A549 (cell line): ENCODE results near the gene ZC3H12C. TPM values are rescaled to one million over a fixed set of nuclear protein-coding genes. Genes with fewer than 3 reads are reported as not detected.

Experiments used
- ATAC-seq, 2 experiments: fragments of 200-7000 bp in 1 of 2; fragments of >200 bp in 1 of 2; cut with Nextera tagmentation in 1 of 2; cut with Tn5 transposase in 1 of 2; 3 replicates each; pipeline versions ENCODE4 v1.8.0 to v1.9.1; 2018 to 2020; ENCODE audit warnings: mild to moderate bottlenecking in 1 of 2, moderate library complexity in 1 of 2
- CTCF ChIA-PET: fragments of 300-600 bp; sonication (Branson Sonifier 250); formaldehyde crosslinking; extraction: SDS; loops from one replicate; lab custom pipeline; 2021; ENCODE audit warnings: antibody characterized with exemption, inconsistent platforms; lab: Yijun Ruan, JAX
- POLR2A ChIA-PET: fragments of 350-600 bp; formaldehyde crosslinking; extraction: SDS; loops from one replicate; lab custom pipeline; 2021; ENCODE audit warnings: antibody characterized with exemption, inconsistent platforms; lab: Yijun Ruan, JAX
- DNase-seq, 2 experiments: peaks; one replicate each; pipeline versions ENCODE4 v3.0.0 to v3.0.0-alpha.2; 2011 to 2016; ENCODE audit warnings: low read depth in 1 of 2, low spot score in 1 of 2
- FAIRE-seq: peaks from 2 replicates; lab custom pipeline; 2011; peaks lifted over from hg19 to GRCh38; lab: Jason Lieb, UNC
- H3K27ac ChIP-seq, 2 experiments: fragments of >200 bp; sonication (Bioruptor Twin); formaldehyde crosslinking; 3 replicates each; pipeline ENCODE4 v1.5.1; 2016 to 2017
- H3K4me1 ChIP-seq: fragments of >200 bp; sonication (Bioruptor Twin); formaldehyde crosslinking; 3 replicates; pipeline ENCODE4 v1.6.1; 2016
- H3K4me2 ChIP-seq: fragments of >200 bp; sonication (Bioruptor Twin); formaldehyde crosslinking; 3 replicates; pipeline ENCODE4 v1.6.1; 2016
- H3K4me3 ChIP-seq: fragments of >200 bp; sonication (Bioruptor Twin); formaldehyde crosslinking; 3 replicates; pipeline ENCODE4 v1.5.1; 2016
- H3K9me3 ChIP-seq: fragments of >200 bp; sonication (Bioruptor Twin); formaldehyde crosslinking; 3 replicates; pipeline ENCODE4 v1.6.1; 2016
- CBX2 ChIP-seq: fragments of 200-600 bp; sonication (generic); IDR thresholded peaks from 2 replicates; pipeline ENCODE4 v1.6.1; 2016; ENCODE audit warnings: low read depth, mild to moderate bottlenecking, borderline replicate concordance
- CHD4 ChIP-seq: fragments of 200-600 bp; sonication (generic); IDR thresholded peaks from 2 replicates; pipeline ENCODE4 v1.6.1; 2016; ENCODE audit warnings: antibody characterized with exemption, mild to moderate bottlenecking, borderline replicate concordance
- E2F6 ChIP-seq: IDR thresholded peaks from 2 replicates; pipeline ENCODE4 v1.6.1; 2012; ENCODE audit warnings: low read depth, borderline replicate concordance
- EHMT2 ChIP-seq: fragments of 200-600 bp; sonication (generic); IDR thresholded peaks from 2 replicates; pipeline ENCODE4 v1.6.1; 2016; ENCODE audit warnings: antibody characterized with exemption, low read depth, mild to moderate bottlenecking, moderate library complexity
- ESRRA ChIP-seq: fragments of 150-350 bp; IDR thresholded peaks from 2 replicates; pipeline ENCODE4 v1.6.1; 2014; ENCODE audit warnings: mild to moderate bottlenecking, low read length, borderline replicate concordance
- FOXS1 ChIP-seq: fragments of 250-450 bp; sonication (Bioruptor Pico); IDR thresholded peaks from 2 replicates; pipeline ENCODE4 v1.5.0; 2020; ENCODE audit warnings: mild to moderate bottlenecking, moderate library complexity
- GATA3 ChIP-seq: IDR thresholded peaks from 2 replicates; pipeline ENCODE4 v1.6.1; 2012; ENCODE audit warnings: borderline replicate concordance
- HMGXB4 ChIP-seq: fragments of 250-450 bp; sonication (Bioruptor Pico); IDR thresholded peaks from 2 replicates; pipeline ENCODE4 v1.5.0; 2021; ENCODE audit warnings: mild to moderate bottlenecking, moderate library complexity, borderline replicate concordance
- JUN ChIP-seq, 2 experiments: fragments of >200 bp; sonication (Bioruptor Twin); formaldehyde crosslinking; IDR thresholded peaks; 2 replicates in 1 of 2; 3 replicates in 1 of 2; pipeline ENCODE4 v1.6.1; 2016 to 2017
- JUNB ChIP-seq: fragments of >200 bp; sonication (Bioruptor Twin); formaldehyde crosslinking; IDR thresholded peaks from 2 replicates; pipeline ENCODE4 v1.6.1; 2016
- KDM1A ChIP-seq: fragments of 200-600 bp; sonication (generic); IDR thresholded peaks from 2 replicates; pipeline ENCODE4 v1.6.1; 2016; ENCODE audit warnings: low read depth, mild to moderate bottlenecking
- MAZ ChIP-seq: fragments of 150-350 bp; IDR thresholded peaks from 2 replicates; pipeline ENCODE4 v1.6.1; 2014; ENCODE audit warnings: antibody characterized with exemption, low read depth, low read length, borderline replicate concordance
- NFE2L2 ChIP-seq: fragments of 150-350 bp; conservative IDR thresholded peaks from 2 replicates; pipeline ENCODE4 v1.6.1; 2014; ENCODE audit warnings: low read length
- NPAS2 ChIP-seq: fragments of 250-450 bp; sonication (Bioruptor Pico); IDR thresholded peaks from 2 replicates; pipeline ENCODE4 v1.8.0; 2022; ENCODE audit warnings: mild to moderate bottlenecking, moderate library complexity, borderline replicate concordance
- POLR2A ChIP-seq: IDR thresholded peaks from 2 replicates; pipeline ENCODE4 v1.6.1; 2012; ENCODE audit warnings: mild to moderate bottlenecking, low read length
- REST ChIP-seq: fragments of 200-600 bp; sonication (generic); IDR thresholded peaks from 2 replicates; pipeline ENCODE4 v1.6.1; 2016; ENCODE audit warnings: antibody characterized with exemption, mild to moderate bottlenecking, moderate library complexity
- SMC3 ChIP-seq: fragments of >200 bp; sonication (Bioruptor Twin); formaldehyde crosslinking; IDR thresholded peaks from 3 replicates; pipeline ENCODE4 v1.6.1; 2018; ENCODE audit warnings: inconsistent platforms
- TFCP2L1 ChIP-seq: fragments of 250-450 bp; sonication (Bioruptor Pico); IDR thresholded peaks from 2 replicates; pipeline ENCODE4 v1.5.0; 2021; ENCODE audit warnings: mild to moderate bottlenecking
- TP53 ChIP-seq: fragments of 250-450 bp; sonication (Bioruptor Pico); IDR thresholded peaks from 2 replicates; pipeline ENCODE4 v1.5.0; 2021; ENCODE audit warnings: mild to moderate bottlenecking, moderate library complexity
- ZSCAN20 ChIP-seq: fragments of 250-450 bp; sonication (Bioruptor Pico); IDR thresholded peaks from 2 replicates; pipeline ENCODE4 v1.8.0; 2022; ENCODE audit warnings: mild to moderate bottlenecking, moderate library complexity
- WGBS: methylation state at CpG from one replicate; pipeline ENCODE4 v1.1.6; 2017; ENCODE audit errors: missing lambda C conversion rate; 5-methylcytosine and 5-hydroxymethylcytosine counted together
- polyA plus RNA-seq, 4 experiments: library from polyadenylated mRNA; depleted of rRNA in 3 of 4; stranded (reverse); fragments of >200 nt; fragmentation: RNase III in 1 of 4; extraction: RNeasy Plus Mini Kit Qiagen cat#74134 plus additional on column Dnase treatment in 1 of 4; gene quantifications; 2 replicates in 3 of 4; 3 replicates in 1 of 4; pipeline ENCODE4 v1.2.3, GENCODE V29; 2011 to 2017
- TF ChIP-seq, protein P1 (sequence below): fragments of >200 bp; sonication (Bioruptor Twin); formaldehyde crosslinking; IDR thresholded peaks from 3 replicates; pipeline ENCODE4 v1.5.1; 2016
- TF ChIP-seq, protein P2 (sequence below): fragments of 150-350 bp; IDR thresholded peaks from 2 replicates; pipeline ENCODE4 v1.6.1; 2014; ENCODE audit warnings: low read depth, mild to moderate bottlenecking, low read length

ZC3H12C gene
- polyA plus RNA-seq, 2 of the 4 experiments (the other 2 are of a cell fraction) = 3.1 to 12.4 TPM

DNA sequence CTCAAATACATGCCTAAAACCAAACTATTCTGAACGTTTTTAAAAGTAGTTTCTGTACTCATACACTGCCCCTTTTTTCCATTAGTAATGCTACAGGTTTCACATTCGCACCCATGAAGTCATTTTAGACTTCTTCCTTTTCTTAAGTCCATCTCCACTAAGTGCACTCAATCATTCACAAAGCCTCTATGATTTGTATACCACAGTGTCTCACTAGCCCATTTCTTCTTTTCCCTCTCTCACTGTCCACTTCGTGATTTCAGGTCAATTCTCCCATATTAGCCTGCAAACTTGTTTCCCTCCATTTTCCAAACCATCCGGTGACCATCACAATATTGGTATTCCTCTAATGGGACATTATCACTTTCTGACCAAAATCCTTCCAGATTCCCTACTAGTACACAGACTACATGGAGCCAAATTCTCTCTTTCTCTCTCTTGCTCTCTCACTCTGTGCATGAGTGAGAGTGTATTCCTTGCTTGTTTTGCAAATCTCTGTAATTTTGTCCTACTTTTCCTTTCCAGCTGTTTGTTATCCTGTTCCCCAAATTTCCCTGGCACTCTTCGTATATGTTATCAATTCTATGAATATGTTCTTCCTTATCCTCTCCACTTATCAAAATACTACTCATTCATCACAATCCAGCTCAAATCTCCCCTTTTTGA lies 3.4 kb upstream of the ZC3H12C start:
- Histone ChIP-seq H3K4me2 (no peak overlapping the region), H3K4me3 (no peak overlapping the region), H3K4me1 (peaks cover 10% of the 10 kb centered on the region), H3K9me3 (no peaks in the 10 kb centered on the region), H3K27ac (no peak overlapping the region)
- no peak for ATAC-seq
- DNase-seq = no peak
- POLR2A ChIA-PET = no interaction called here
- 61% methylated on average over 5 of the region's 5 CpGs for WGBS
- TF ChIP-seq ZSCAN20 (CRISPR knock-in tag) = no peak
- TF ChIP-seq, protein P1, sequence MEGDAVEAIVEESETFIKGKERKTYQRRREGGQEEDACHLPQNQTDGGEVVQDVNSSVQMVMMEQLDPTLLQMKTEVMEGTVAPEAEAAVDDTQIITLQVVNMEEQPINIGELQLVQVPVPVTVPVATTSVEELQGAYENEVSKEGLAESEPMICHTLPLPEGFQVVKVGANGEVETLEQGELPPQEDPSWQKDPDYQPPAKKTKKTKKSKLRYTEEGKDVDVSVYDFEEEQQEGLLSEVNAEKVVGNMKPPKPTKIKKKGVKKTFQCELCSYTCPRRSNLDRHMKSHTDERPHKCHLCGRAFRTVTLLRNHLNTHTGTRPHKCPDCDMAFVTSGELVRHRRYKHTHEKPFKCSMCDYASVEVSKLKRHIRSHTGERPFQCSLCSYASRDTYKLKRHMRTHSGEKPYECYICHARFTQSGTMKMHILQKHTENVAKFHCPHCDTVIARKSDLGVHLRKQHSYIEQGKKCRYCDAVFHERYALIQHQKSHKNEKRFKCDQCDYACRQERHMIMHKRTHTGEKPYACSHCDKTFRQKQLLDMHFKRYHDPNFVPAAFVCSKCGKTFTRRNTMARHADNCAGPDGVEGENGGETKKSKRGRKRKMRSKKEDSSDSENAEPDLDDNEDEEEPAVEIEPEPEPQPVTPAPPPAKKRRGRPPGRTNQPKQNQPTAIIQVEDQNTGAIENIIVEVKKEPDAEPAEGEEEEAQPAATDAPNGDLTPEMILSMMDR = no peak
- TF ChIP-seq, all 56 proteins: peak for 0
- CTCF ChIA-PET = no interaction called here
- FAIRE-seq = no peak

DNA sequence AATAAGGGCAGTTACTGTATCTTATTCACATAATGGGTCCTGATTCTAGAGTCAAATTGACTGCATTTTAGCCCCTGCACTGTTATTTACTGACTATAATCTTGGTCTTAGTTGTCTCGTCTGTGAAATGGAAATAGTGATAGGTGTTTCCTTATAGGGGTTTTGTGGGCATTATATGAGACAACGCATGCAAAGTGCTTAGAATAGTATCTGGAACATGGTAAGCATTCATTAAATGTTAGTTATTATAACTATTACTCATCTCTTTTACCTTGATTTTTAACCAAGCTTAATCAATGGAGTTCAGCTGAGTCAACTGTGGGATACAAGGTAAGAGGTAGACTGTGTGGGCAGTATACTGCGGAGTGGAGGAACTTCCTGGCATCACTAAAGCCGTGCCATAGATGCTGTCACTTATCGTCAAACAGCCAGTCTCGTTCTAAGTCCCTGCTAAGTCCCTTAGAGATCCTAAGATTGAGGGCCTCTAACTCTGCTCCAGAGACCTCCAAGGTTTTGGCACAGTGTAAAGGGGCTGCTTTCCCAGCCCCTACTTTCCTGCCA lies 2.6 kb upstream of the ZC3H12C start:
- H3K4me2 ChIP-seq = no peak overlapping the region
- peaks cover 18% of the 10 kb centered on the region for H3K4me1 ChIP-seq
- ChIA-PET CTCF (no interaction called here), POLR2A (no interaction called here)
- DNase-seq (no peak), FAIRE-seq (no peak), ATAC-seq (no peak)
- no peaks in the 10 kb centered on the region for H3K9me3 ChIP-seq
- H3K27ac ChIP-seq = no peak overlapping the region
- TF ChIP-seq TP53 (no peak), EHMT2 (no peak), E2F6 (no peak), FOXS1 (CRISPR knock-in tag) (no peak), SMC3 (no peak), ESRRA (no peak), KDM1A (no peak), JUNB (no peak), GATA3 (no peak), POLR2A (no peak), NFE2L2 (no peak), REST (no peak), NPAS2 (CRISPR knock-in tag) (no peak), CHD4 (no peak), CBX2 (no peak), MAZ (no peak), TFCP2L1 (CRISPR knock-in tag) (no peak), HMGXB4 (CRISPR knock-in tag) (no peak), JUN (IDR thresholded peaks at IDR 0.05) (no peak)
- TF ChIP-seq, protein P2, sequence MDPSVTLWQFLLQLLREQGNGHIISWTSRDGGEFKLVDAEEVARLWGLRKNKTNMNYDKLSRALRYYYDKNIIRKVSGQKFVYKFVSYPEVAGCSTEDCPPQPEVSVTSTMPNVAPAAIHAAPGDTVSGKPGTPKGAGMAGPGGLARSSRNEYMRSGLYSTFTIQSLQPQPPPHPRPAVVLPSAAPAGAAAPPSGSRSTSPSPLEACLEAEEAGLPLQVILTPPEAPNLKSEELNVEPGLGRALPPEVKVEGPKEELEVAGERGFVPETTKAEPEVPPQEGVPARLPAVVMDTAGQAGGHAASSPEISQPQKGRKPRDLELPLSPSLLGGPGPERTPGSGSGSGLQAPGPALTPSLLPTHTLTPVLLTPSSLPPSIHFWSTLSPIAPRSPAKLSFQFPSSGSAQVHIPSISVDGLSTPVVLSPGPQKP = no peak
- WGBS = 90% methylated on average over 6 of the region's 6 CpGs
- no peak overlapping the region for H3K4me3 ChIP-seq
